Activated gamma-delta T cell (primary cell): ENCODE data around the gene ACOD1.

Experiments
- DNase-seq: peaks from one replicate; lab custom pipeline; 2025; lab: John Stamatoyannopoulos, UW

Gene ACOD1

GRCh38 chr13:76991796-76992547, 43.7 kb downstream of the ACOD1 start, which contains the start of gene CLN5:
Gene CLN5, plus strand, starts transcription at chr13:76992081. Its CDS starts 18 bp downstream, at chr13:76992099.
- peak; percentile 95 for DNase-seq

DNA sequence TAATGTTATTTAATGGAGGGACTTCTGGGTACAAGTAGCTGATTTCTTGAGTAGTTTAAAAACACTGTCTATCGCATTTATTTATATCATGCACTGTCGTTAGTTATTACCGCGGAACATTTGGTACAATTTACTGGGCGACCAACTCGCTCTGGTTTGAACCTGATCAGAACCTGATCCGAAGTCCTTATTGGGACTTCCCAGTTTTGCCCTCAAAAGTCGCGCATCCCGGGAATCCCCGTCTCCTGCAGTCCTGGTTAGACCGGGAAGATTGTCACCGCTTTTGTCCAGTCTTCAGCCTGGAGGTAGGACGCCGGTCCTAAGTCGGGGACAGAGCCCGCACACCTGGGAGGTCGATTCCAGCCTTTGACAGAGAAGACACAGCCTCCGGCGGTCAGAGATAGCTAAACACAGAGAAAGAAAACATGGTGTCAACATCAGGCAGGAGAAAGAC, 44.3 kb downstream of the ACOD1 start:
- DNase-seq = no peak

- DNase-seq = no peak
Measured at GRCh38 chr13:76993021-76993420, 44.7 kb downstream of the ACOD1 start.

DNA sequence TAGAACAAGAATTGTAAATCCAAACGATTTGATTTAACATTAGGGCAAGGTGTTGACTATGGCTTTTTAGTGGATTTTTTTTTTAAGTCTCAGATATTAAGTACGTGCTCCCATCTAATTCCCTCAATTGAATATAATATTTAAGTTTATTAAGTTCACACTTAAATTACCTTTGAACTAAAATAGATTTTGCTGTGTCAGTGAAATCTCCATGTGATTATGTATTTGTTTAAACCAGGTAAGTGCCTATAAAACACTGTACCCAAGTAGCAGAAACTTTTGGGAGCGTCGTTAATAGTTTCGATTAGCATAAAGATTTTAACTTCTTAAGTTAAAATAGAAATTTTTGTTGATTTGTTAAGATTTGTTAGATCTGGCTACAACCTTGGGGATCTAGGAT, 45.2 kb downstream of the ACOD1 start:
- no peak for DNase-seq

DNA sequence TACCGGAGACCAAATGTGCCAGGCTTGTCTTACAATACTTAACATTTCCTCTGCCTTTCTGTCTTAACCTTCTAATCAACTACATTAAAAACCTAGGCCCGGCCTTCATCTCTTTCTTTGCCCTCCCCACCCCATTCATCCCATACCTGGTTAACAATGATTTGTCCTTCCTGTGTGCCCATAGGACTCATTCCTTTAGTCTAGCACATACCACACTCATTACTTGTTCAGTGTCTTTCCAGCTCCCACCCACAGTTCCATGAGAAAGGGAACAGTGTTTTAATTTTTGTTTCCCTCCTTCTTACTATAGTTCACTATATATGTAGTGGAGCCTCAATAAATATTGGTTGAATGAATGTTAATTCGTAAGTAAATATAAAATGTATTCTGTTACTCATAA, 46.0 kb downstream of the ACOD1 start:
- DNase-seq = no peak

- DNase-seq = no peak
Measured at GRCh38 chr13:77000475-77000874, 52.2 kb downstream of the ACOD1 start.

DNA sequence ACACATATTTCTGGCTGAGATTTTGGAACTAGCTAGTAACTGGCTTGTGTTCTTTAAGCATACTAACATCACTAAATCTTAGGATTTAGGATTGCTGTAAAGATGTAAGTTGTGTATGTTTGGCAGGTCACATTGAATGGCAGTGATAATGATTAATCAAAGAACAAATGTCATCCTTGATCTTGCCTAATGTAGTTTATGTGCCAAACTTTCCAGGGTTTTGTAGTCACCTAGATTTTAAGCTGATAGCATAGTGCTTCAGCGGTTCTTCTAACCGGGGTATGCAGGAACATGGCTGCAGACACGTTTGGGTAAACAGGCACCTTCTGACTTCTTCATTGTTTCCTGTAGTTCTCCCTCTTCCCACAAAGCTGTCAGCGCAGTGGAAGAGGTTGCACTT, 53.2 kb downstream of the ACOD1 start:
- no peak for DNase-seq

- DNase-seq = no peak
Measured at GRCh38 chr13:77001963-77002587, 53.8 kb downstream of the ACOD1 start.

- DNase-seq = no peak
Measured at GRCh38 chr13:77002590-77003190, 54.4 kb downstream of the ACOD1 start.
